ENCODE results near the gene LTO1.

- TF ChIP-seq CTCF (IDR thresholded peaks at IDR 0.05): no peak
- TF ChIP-seq POLR2A (IDR thresholded peaks at IDR 0.05): no peak
These were observed 11.7 kb upstream of the LTO1 start for GRCh38 chr11:69686856-69687255.

Measured in uterus (tissue), 2 donors.